ENCODE measurements around the gene PCDHGB1.
A peak's percentile ranks its signal among the peaks of the same experiment; 100 is the strongest.
"Not testable (repeated sequence)": the region's sequence is repeated elsewhere in the genome, so short reads cannot be mapped to it uniquely, and the experiment has no call there.

Gene PCDHGB1

DNA sequence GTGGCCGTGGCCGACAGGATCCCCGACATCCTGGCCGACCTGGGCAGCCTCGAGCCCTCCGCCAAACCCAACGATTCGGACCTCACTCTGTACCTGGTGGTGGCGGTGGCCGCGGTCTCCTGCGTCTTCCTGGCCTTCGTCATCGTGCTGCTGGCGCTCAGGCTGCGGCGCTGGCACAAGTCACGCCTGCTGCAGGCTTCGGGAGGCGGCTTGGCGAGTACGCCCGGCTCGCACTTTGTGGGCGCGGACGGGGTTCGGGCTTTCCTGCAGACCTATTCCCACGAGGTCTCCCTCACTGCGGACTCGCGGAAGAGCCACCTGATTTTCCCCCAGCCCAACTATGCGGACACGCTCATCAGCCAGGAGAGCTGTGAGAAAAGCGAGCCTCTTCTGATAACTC, 3.9 kb upstream of the PCDHGB1 start:
- not testable (repeated sequence) for DNase-seq (ENCODE audit: low spot score)

DNA sequence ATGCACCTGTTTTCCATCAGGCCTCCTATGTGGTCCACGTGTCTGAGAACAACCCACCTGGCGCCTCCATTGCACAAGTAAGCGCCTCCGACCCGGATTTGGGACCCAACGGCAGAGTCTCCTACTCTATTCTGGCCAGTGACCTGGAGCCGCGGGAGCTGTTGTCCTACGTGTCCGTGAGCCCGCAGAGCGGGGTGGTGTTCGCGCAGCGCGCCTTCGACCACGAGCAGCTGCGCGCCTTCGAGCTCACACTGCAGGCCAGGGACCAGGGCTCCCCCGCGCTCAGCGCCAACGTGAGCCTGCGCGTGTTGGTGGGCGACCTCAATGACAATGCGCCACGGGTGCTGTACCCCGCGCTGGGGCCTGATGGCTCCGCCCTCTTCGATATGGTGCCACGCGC, 1.7 kb downstream of the PCDHGB1 start:
- DNase-seq (ENCODE audit: low spot score): no peak

DNA sequence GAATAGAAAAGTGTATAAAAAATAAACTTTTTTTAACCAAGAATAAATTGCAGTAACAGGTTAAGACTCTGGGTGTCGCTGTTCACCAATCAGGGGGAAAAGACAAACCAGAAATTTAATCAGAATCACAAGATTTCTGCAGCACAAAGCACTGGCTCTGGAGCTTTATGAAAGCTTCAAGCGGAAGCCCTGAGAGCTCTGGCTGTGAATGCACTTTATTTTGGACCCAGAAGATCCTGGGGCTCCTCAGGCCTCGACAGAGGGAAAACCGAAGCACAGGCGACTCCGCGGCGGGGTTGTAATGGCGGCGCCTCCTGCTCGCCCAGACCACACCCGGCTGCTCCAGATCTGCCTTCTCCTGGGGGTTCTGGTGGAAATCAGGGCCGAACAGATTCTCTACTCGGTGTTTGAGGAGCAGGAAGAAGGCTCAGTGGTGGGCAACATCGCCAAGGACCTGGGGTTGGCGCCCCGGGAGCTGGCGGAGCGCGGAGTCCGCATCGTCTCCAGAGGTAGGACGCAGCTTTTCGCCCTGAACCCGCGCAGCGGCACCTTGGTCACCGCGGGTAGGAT, 5.1 kb downstream of the PCDHGB1 start, which contains the start of gene PCDHGA4:
Gene PCDHGA4 (plus strand): TSS at position 122 of the 570 bp plus-strand sequence. CDS start 87 bp downstream, at position 209.
- DNase-seq (ENCODE audit: low spot score): no peak

DNA sequence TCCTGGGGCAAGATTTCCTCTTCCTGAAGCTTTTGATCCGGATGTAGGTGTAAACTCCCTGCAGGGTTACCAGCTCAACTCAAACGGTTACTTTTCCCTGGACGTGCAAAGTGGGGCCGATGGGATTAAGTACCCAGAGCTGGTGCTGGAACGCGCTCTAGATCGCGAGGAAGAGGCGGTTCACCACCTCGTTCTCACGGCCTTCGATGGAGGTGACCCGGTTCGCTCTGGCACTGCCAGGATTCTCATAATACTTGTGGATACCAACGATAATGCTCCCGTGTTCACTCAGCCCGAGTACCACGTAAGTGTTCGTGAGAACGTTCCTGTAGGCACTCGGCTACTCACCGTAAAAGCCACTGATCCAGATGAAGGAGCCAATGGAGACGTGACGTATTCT, 5.7 kb downstream of the PCDHGB1 start:
- no peak for DNase-seq (ENCODE audit: low spot score)

DNA sequence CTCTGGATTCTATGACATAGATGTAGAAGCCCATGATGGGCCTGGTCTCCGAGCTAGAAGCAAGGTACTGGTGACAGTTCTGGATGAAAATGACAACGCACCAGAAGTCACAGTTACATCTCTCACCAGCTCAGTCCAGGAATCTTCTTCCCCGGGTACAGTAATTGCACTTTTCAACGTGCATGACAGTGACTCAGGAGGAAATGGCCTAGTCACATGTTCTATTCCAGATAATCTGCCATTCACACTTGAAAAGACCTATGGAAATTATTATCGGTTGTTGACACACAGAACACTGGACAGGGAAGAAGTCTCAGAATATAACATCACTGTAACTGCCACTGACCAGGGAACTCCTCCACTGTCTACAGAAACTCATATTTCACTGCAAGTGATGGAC, 6.2 kb downstream of the PCDHGB1 start:
- DNase-seq (ENCODE audit: low spot score): no peak

DNA sequence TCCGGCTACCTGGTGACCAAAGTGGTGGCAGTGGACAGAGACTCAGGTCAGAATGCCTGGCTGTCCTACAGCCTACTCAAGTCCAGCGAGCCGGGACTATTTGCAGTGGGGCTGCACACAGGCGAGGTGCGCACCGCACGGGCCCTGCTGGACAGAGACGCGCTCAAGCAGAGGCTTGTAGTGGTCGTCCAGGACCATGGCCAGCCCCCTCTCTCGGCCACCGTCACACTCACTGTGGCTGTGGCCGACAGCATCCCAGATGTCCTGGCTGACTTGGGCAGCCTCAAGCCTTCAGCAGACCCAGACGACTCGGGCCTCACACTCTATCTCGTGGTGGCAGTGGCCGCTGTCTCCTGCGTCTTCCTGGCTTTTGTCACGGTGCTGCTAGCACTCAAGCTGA, 7.1 kb downstream of the PCDHGB1 start:
- DNase-seq (ENCODE audit: low spot score): no peak

DNA sequence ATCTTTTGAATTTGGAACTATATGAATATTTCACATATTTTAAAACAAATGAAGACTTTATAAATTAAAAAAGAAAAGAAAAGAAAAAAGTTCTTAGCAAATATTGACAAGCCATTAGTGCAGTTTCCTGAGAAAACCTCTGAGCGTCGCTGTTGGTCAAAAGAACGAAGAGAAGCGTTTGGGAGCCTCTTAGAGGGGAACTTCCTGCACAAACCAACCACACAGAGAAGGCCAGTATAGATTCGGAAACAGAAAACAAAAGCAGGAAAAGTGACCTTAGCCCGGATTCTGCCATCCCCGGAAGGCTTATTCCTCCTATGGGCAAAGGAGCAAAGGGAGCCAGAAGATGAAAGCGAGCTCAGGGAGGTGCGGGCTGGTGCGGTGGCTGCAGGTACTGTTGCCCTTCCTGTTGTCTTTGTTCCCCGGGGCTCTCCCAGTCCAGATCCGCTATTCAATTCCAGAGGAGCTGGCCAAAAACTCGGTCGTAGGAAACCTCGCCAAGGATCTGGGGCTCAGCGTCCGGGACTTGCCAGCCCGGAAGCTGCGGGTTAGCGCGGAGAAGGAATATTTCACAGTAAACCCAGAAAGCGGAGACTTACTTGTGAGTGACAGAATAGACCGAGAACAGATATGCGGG, 10.0 kb downstream of the PCDHGB1 start, which contains the start of gene PCDHGB2:
Gene PCDHGB2 (plus strand): TSS at position 205 of the 637 bp plus-strand sequence. CDS start 142 bp downstream, at position 347.
- DNase-seq (ENCODE audit: low spot score): peak; percentile 66

DNA sequence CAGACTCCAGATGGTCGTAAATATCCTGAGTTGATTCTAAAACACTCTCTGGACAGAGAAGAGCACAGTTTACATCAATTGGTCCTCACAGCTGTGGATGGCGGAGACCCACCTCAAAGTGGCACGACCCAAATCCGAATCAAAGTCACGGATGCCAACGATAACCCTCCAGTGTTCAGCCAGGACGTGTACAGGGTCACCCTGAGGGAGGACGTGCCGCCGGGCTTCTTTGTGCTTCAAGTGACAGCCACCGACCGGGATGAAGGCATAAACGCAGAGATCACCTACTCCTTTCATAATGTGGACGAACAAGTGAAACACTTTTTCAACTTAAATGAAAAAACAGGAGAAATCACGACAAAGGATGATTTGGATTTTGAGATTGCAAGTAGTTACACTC, 10.8 kb downstream of the PCDHGB1 start:
- DNase-seq (ENCODE audit: low spot score): no peak

DNA sequence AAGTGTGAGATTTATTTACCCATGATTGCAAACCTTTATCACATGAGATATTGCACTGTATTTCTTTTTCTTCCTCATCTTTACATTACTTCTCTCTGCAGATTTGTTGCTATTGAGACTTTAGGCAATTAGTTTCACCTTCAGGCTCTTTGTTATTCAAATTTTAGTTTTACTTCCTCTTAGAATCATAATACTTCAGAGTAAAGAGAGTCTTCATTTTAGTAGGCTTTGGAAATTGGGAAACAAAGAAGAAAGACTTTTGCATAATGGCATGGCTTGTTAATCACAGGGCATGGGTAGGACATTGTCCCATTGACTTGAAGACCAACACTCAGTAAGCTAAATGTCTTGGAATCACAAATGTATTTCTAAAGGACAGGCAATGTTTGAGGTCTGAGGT, 12.8 kb downstream of the PCDHGB1 start:
- no peak for DNase-seq (ENCODE audit: low spot score)

DNA sequence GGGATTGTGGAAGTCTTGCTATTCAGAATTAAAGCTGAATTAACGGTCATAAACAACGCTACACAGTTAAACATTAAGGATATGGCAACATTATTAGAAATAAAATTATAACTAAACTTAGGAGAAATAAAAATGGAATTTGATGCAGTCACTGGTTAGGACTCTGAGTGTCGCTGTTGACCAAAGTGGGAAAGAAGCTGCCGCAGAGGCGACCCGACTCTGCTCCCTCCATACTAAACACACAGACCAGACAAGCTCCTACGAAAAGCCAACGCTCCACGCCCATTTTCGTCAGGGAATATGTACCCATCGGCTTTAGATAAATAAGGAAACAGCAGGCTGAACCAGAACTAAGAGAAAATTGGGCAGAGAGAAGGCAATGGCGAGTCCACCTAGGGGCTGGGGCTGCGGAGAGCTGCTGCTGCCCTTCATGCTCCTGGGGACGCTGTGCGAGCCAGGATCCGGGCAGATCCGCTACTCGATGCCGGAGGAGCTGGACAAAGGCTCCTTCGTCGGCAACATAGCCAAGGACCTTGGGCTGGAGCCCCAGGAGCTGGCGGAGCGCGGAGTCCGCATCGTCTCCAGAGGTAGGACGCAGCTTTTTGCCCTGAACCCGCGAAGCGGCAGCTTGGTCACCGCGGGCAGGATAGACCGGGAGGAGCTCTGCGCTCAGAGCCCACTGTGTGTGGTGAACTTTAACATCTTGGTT, 14.2 kb downstream of the PCDHGB1 start, which contains the start of gene PCDHGA5:
Gene PCDHGA5 (plus strand): TSS at position 211 of the 709 bp plus-strand sequence. CDS start 169 bp downstream, at position 380.
- DNase-seq (ENCODE audit: low spot score): no peak

DNA sequence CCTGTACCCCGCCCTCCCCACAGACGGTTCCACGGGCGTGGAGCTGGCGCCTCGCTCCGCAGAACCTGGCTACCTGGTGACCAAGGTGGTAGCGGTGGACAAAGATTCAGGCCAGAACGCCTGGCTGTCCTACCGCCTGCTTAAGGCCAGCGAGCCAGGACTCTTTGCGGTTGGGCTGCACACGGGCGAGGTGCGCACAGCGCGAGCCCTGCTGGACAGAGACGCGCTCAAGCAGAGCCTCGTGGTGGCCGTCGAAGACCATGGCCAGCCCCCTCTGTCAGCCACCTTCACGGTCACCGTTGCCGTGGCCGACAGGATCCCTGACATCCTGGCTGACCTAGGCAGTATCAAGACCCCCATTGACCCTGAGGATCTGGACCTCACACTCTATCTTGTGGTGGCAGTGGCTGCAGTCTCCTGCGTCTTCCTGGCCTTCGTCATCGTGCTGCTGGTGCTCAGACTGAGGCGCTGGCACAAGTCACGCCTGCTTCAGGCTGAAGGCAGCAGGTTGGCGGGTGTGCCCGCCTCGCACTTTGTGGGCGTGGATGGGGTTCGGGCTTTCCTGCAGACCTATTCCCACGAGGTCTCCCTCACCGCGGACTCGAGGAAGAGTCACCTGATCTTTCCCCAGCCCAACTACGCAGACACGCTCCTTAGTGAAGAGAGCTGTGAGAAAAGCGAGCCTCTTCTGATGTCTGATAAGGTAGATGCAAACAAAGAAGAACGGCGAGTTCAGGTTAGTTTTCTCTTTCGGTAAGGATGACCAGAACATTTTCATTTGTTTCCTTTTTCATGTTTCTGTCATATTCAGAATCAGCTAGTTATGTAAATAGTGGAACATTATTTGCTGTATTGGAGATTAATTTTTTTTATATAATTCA, 16.4 kb downstream of the PCDHGB1 start:
- no peak for DNase-seq (ENCODE audit: low spot score)

DNA sequence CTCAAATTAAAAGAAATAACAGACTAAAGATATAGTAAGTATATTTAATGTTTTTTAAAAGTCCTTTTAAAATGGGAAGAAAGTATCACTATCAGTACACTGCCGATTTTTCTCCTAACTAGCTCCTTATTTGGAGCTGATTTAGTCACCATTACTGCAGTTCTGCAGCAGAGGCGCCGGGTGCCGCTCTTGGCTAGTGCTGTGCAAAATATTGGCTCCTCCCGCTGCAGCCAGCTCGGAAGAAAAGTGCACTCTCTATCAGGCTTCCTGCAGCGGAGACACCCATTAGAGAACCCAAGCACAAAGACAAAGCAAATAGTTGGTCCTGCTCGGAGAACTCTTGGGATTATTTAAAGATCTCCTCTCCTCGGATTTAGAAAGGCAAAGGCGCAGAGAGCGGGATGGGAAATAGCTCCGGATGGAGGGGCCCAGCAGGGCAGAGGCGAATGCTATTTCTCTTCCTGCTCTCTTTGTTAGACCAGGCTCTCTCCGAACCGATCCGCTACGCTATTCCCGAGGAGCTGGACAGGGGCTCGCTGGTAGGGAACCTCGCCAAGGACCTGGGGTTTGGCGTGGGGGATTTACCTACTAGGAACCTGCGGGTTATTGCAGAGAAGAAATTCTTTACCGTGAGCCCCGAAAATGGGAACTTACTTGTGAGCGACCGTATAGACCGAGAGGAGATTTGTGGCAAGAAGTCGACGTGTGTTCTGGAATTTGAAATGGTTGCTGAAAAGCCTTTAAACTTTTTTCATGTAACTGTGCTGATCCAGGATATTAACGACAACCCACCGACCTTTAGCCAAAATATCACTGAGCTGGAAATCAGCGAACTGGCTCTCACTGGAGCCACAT, 20.3 kb downstream of the PCDHGB1 start, which contains the start of gene PCDHGB3:
Gene PCDHGB3 (plus strand): TSS at position 249 of the 855 bp plus-strand sequence. CDS start 153 bp downstream, at position 402.
- peak; percentile 82 for DNase-seq (ENCODE audit: low spot score)

DNA sequence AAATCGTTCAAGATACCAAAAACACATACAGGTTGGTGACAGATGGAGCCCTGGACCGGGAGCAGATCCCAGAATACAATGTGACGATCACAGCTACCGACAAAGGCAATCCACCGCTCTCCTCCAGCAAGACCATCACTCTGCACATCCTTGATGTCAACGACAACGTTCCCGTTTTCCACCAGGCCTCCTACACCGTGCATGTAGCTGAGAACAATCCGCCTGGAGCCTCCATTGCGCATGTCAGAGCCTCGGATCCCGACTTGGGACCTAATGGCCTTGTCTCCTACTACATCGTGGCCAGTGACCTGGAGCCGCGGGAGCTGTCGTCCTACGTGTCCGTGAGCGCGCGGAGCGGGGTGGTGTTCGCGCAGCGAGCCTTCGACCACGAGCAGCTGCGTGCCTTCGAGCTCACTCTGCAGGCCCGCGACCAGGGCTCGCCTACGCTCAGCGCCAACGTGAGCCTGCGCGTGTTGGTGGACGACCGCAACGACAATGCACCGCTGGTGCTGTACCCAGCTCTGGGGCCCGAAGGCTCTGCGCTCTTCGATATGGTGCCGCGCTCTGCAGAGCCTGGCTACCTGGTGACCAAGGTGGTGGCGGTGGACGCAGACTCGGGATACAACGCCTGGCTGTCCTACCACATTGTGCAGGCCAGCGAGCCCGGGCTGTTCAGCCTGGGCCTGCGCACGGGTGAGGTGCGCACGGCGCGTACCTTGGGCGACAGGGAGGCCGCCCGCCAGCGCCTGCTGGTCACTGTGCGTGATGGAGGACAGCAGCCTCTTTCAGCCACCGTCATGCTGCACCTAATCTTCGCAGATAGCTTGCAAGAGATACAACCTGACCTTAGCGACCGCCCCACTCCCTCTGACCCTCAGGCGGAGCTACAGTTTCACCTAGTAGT, 21.9 kb downstream of the PCDHGB1 start:
- no peak for DNase-seq (ENCODE audit: low spot score)

DNA sequence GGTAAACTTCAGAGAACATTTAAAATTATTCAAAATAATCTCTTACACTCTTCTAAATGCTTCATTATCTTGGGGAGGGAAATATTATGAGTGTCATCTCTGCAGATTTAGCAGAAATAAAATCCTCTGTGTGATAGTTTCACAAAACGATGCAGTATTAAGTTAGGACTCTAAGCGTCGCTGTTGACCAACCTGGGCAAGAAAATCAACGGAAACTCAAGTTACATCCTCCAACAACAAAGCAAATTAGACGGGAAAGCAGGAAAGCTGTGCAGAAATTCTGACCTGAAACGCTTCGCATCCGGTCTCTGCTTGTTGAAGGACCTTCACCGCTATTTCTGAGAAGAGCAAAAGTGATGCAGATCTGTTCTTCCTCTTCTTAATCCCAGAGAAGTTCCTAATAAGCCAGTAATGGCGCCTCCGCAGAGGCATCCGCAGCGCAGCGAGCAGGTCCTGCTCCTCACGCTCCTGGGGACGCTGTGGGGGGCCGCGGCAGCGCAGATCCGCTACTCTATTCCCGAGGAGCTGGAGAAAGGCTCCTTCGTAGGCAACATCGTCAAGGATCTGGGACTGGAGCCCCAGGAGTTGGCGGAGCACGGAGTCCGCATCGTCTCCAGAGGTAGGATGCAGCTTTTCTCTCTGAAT, 23.9 kb downstream of the PCDHGB1 start, which contains the start of gene PCDHGA6:
Gene PCDHGA6 (plus strand): TSS at position 219 of the 645 bp plus-strand sequence. CDS start 193 bp downstream, at position 412.
- DNase-seq (ENCODE audit: low spot score): no peak

DNA sequence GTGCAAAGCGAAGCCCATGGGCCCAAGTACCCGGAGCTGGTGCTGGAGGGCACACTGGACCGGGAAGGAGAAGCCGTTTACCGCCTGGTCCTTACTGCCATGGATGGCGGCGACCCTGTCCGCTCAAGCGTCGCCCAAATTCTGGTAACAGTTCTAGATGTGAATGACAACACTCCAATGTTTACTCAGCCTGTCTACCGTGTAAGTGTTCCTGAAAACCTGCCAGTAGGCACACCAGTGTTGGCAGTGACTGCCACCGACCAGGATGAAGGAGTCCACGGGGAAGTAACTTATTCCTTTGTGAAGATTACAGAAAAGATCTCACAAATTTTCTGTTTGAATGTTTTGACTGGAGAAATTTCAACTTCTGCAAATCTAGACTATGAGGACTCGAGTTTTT, 24.7 kb downstream of the PCDHGB1 start:
- DNase-seq (ENCODE audit: low spot score): no peak

DNA sequence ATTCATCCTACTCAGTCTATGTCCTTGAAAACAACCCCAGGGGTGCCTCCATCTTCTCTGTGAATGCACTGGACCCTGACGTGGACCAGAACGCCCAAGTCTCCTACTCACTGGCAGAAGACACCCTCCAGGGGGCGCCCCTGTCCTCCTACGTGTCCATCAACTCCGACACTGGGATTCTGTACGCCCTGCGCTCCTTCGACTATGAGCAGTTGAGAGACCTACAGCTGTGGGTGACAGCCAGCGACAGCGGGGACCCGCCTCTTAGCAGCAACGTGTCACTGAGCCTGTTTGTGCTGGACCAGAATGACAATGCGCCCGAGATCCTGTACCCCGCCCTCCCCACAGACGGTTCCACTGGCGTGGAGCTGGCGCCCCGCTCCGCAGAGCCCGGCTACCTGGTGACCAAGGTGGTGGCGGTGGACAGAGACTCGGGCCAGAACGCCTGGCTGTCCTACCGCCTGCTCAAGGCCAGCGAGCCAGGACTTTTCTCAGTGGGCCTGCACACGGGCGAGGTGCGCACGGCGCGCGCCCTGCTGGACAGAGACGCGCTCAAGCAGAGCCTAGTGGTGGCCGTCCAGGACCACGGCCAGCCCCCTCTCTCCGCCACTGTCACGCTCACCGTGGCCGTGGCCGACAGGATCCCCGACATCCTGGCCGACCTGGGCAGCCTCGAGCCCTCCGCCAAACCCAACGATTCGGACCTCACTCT, 25.7 kb downstream of the PCDHGB1 start:
- not testable (repeated sequence) for DNase-seq (ENCODE audit: low spot score)

DNA sequence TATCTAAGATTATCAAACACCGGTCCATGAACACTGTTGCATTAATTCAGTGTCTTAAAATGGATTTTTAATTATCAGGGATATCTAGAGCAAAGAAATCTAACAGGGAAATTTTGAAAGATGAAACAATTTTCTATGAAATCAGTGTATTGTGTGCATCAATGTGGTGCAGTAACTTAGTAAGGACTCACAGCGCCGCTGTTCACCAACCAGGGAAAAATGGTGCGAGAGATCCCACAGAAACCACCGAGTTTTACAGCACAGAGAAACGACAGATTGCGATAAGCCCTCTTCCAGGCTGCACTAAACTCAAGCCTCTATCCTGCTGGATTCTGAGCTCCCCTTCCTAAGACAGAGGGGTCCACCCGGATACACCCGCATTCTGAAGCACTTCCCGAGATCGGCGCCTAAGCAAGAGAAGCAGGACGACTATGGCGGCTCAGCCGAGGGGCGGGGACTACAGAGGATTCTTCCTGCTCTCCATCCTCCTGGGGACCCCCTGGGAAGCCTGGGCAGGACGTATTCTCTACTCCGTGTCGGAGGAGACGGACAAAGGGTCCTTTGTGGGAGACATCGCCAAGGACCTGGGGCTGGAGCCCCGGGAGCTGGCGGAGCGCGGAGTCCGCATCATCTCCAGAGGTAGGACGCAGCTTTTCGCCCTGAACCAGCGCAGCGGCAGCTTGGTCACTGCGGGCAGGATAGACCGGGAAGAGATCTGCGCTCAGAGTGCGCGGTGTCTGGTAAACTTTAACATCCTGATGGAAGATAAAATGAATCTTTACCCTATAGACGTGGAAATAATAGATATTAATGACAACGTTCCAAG, 32.8 kb downstream of the PCDHGB1 start, which contains the start of gene PCDHGA7:
Gene PCDHGA7 (plus strand): TSS at position 274 of the 826 bp plus-strand sequence. CDS start 158 bp downstream, at position 432.
- DNase-seq (ENCODE audit: low spot score): peak; percentile 65
